Endodermal cell (in vitro differentiated cells): Measurements from ENCODE around the gene PTPRN2. TPM values are rescaled to one million over a fixed set of nuclear protein-coding genes. Genes with fewer than 3 reads are reported as not detected.

ENCODE experiments used
- DNase-seq: peaks from one replicate; pipeline ENCODE4 v3.0.0-alpha.2; 2017
- H3K27ac ChIP-seq: 2 replicates; pipeline ENCODE4 v1.5.1; 2013; ENCODE audit warnings: mild to moderate bottlenecking, low read depth, low read length, moderate library complexity
- H3K27me3 ChIP-seq: 2 replicates; pipeline ENCODE4 v1.6.1; 2013; ENCODE audit warnings: mild to moderate bottlenecking, low read length, moderate library complexity; ENCODE audit not compliant: insufficient read depth, control insufficient read depth, poor library complexity, severe bottlenecking
- H3K36me3 ChIP-seq: 2 replicates; pipeline ENCODE4 v1.7.0; 2013; ENCODE audit warnings: mild to moderate bottlenecking, low read length, moderate library complexity; ENCODE audit not compliant: control insufficient read depth, insufficient read depth
- H3K4me1 ChIP-seq: one replicate; pipeline ENCODE4 v1.7.0; 2013; ENCODE audit warnings: low read length; ENCODE audit not compliant: control insufficient read depth, insufficient read depth
- H3K4me3 ChIP-seq: 2 replicates; pipeline ENCODE4 v1.5.1; 2013; ENCODE audit warnings: mild to moderate bottlenecking, low read length, moderate library complexity
- H3K9ac ChIP-seq: 2 replicates; pipeline ENCODE4 v1.6.1; 2013; ENCODE audit warnings: mild to moderate bottlenecking, low read length, moderate library complexity; ENCODE audit not compliant: poor library complexity, severe bottlenecking; ENCODE audit errors: extremely low read depth
- H3K9me3 ChIP-seq: 2 replicates; pipeline ENCODE4 v1.6.1; 2013; ENCODE audit warnings: mild to moderate bottlenecking, low read length, moderate library complexity; ENCODE audit not compliant: control insufficient read depth
- H3K27ac Mint-ChIP-seq: 2 replicates; pipeline ENCODE4 v1.8.0; 2020; ENCODE audit warnings: mixed read lengths
- H3K27me3 Mint-ChIP-seq: 2 replicates; pipeline ENCODE4 v1.8.0; 2021; ENCODE audit warnings: mild to moderate bottlenecking, mixed read lengths; ENCODE audit not compliant: insufficient read depth
- H3K36me3 Mint-ChIP-seq: 2 replicates; pipeline ENCODE4 v1.8.0; 2020; ENCODE audit warnings: low read depth, mixed read lengths
- H3K4me1 Mint-ChIP-seq: 2 replicates; pipeline ENCODE4 v1.8.0; 2020; ENCODE audit warnings: mixed read lengths
- H3K4me3 Mint-ChIP-seq: 2 replicates; pipeline ENCODE4 v1.8.0; 2020; ENCODE audit warnings: mild to moderate bottlenecking, moderate library complexity, mixed read lengths
- H3K9me3 Mint-ChIP-seq: 2 replicates; pipeline ENCODE4 v1.8.0; 2020; ENCODE audit warnings: mild to moderate bottlenecking, mixed read lengths
- CTCF ChIP-seq: fragments of 200-600 bp; sonication (generic); conservative IDR thresholded peaks from 2 replicates; pipeline ENCODE4 v1.5.0; 2021; ENCODE audit warnings: antibody characterized with exemption, mild to moderate bottlenecking
- WGBS, 2 experiments: methylation state at CpG; one replicate each; pipeline versions ENCODE4 v1.1.5 to v1.1.7; 2013; ENCODE audit warnings: missing lambda C conversion rate in 2 of 2, mixed read lengths in 1 of 2; ENCODE audit not compliant: insufficient coverage in 1 of 2, insufficient read length in 1 of 2; 5-methylcytosine and 5-hydroxymethylcytosine counted together
- total RNA-seq, 2 donors: library from RNA; stranded (reverse); fragmentation: NEBNext Ultra II Directional in 1 of 2; extraction: Animal tissue kit (Norgen Biotek cat#: 25700) in 1 of 2; gene quantifications; 2 replicates in 1 of 2; 3 replicates in 1 of 2; pipeline ENCODE4 v1.2.1, GENCODE V29; 2021

Gene PTPRN2
- total RNA-seq, 2 donors from 2014 or later: 0.69 to 1.2 TPM

- 54 to 66% methylated on average over 7 to 9 of the region's 9 CpGs for WGBS, 2 experiments
- no peaks in the 10 kb centered on the region for H3K9me3 Mint-ChIP-seq
- no peak for TF ChIP-seq CTCF
- no peak overlapping the region for H3K9ac ChIP-seq
- no peaks in the 10 kb centered on the region for H3K4me1 ChIP-seq
- H3K4me3 ChIP-seq: no peak overlapping the region
- H3K27ac ChIP-seq: no peak overlapping the region
- H3K9me3 ChIP-seq: peaks cover 29% of the 10 kb centered on the region
- H3K27me3 ChIP-seq: no peaks in the 10 kb centered on the region
- H3K27me3 Mint-ChIP-seq: peaks cover 86% of the 10 kb centered on the region
- peaks cover 16% of the 10 kb centered on the region for H3K4me1 Mint-ChIP-seq
- no peak overlapping the region for H3K27ac Mint-ChIP-seq
- no peak for DNase-seq
- peak overlapping the region; percentile 46 for H3K4me3 Mint-ChIP-seq
- H3K36me3 ChIP-seq: no peaks in the 10 kb centered on the region
- no peaks in the 10 kb centered on the region for H3K36me3 Mint-ChIP-seq
Observed at GRCh38 chr7:157687845-157688532, 899.6 kb downstream of the PTPRN2 start.

DNA sequence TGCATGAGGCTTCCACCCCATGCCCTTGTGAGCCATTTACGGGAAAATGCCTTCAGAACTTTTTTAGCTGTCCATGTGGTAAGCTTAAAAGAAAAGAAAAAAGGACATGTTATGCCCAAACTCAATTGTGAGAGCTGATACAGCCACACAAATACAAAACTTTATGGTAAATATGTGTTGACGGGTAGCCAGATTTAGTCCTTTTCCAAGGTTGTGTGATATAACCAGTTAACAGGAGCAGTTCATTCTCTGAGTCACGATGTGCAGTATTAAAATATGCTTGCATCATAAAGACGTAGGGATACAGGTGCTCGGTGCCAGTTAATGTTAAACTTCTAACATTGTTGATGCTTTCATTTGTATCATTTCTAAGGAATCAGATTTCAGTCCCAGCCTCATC lies 900.5 kb downstream of the PTPRN2 start:
- peaks cover 19% of the 10 kb centered on the region for H3K4me1 Mint-ChIP-seq
- Histone ChIP-seq H3K36me3 (no peaks in the 10 kb centered on the region), H3K9me3 (peaks cover 36% of the 10 kb centered on the region), H3K4me3 (no peak overlapping the region), H3K9ac (no peak overlapping the region), H3K27me3 (no peaks in the 10 kb centered on the region), H3K27ac (no peak overlapping the region), H3K4me1 (no peaks in the 10 kb centered on the region)
- no peaks in the 10 kb centered on the region for H3K36me3 Mint-ChIP-seq
- no peak overlapping the region for H3K4me3 Mint-ChIP-seq
- no peak for DNase-seq
- no peaks in the 10 kb centered on the region for H3K9me3 Mint-ChIP-seq
- WGBS, 2 experiments: 56 to 76% methylated on average over 5 of the region's 5 CpGs
- TF ChIP-seq CTCF: no peak
- peaks cover 87% of the 10 kb centered on the region for H3K27me3 Mint-ChIP-seq
- no peak overlapping the region for H3K27ac Mint-ChIP-seq

GRCh38 chr7:157686285-157686894 lies 901.2 kb downstream of the PTPRN2 start:
- Histone ChIP-seq H3K9ac (no peak overlapping the region), H3K4me1 (no peaks in the 10 kb centered on the region), H3K27me3 (no peaks in the 10 kb centered on the region), H3K4me3 (no peak overlapping the region), H3K27ac (no peak overlapping the region), H3K36me3 (no peaks in the 10 kb centered on the region), H3K9me3 (peaks cover 44% of the 10 kb centered on the region)
- 76% methylated on average over 12 to 13 of the region's 13 CpGs for WGBS, 2 experiments
- peak overlapping the region; percentile 14 for H3K4me3 Mint-ChIP-seq
- DNase-seq: peak; percentile 26
- H3K36me3 Mint-ChIP-seq: no peaks in the 10 kb centered on the region
- no peak for TF ChIP-seq CTCF
- H3K27me3 Mint-ChIP-seq: peaks cover 88% of the 10 kb centered on the region
- no peaks in the 10 kb centered on the region for H3K9me3 Mint-ChIP-seq
- H3K27ac Mint-ChIP-seq: no peak overlapping the region
- peaks cover 21% of the 10 kb centered on the region for H3K4me1 Mint-ChIP-seq
